VCaP (cell line): ENCODE results near the gene B4GALNT3.

Experiments
- H3K27ac ChIP-seq: fragments of 450-650 bp; 2 replicates; pipeline ENCODE4 v1.5.1; 2017
- CTCF ChIP-seq: fragments of 450-650 bp; conservative IDR thresholded peaks from 2 replicates; pipeline ENCODE4 v1.5.1; 2017; ENCODE audit warnings: mild to moderate bottlenecking, moderate library complexity

The B4GALNT3 gene

DNA sequence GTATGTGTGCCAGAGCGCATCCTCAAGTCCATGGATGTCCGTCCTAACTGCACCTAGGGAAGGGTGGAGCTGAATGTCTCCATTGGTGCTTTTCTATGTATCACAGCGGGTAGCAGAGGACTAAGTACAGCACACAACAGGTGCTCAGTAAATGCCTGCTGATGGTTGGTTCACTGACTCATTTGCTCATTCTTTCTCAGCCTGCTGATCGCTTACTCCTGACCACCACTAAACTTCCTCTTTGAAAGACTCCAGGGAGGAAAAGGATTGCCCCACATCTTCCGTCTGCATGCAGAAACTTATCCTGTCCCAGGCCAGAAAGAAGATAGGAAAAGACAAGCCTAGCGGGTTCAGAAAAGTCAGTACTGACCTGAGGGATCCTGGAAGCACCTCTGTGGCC, 66.3 kb downstream of the B4GALNT3 start:
- TF ChIP-seq CTCF: no peak
- H3K27ac ChIP-seq: no peak overlapping the region

DNA sequence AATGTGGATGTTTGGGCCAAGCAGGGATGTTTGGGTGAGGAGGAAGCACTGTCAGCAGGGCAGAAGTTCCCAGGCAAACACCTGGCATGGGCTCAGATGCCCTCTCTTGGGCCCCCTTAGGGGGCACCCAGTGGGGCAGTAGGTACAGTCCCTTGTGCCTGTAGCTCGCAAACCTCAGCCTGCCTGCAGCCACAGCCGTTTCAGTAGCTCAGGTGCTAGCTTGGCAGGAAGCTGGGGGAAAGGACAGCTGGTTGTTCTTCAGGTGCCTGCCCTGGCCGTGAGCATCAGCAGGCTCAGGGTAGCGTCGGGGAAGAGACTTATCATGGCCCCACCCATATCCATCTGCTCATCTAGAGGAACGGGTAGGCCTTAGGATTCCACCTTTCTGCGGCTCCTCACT, 67.5 kb downstream of the B4GALNT3 start:
- no peak for TF ChIP-seq CTCF
- H3K27ac ChIP-seq: no peak overlapping the region

DNA sequence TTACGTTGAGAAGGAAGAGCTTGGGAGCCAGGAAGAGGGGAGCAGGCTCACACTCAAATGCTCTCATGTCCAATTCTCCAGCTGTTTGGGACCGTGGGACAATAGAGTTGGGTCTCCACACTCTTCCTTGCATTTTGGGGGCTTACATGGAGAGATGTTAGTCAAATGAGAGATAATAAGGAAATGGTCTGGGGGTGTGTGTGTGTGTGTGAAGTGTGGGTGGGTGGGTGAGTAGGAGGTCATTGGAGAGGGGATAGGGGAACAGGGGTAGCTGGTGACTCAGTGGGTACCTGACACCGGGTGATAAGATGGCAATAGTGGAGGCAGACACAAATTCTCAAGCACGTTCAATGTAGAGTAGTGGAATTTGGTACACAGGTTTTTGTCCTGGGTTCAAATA, 68.0 kb downstream of the B4GALNT3 start:
- H3K27ac ChIP-seq: no peak overlapping the region
- TF ChIP-seq CTCF: no peak

DNA sequence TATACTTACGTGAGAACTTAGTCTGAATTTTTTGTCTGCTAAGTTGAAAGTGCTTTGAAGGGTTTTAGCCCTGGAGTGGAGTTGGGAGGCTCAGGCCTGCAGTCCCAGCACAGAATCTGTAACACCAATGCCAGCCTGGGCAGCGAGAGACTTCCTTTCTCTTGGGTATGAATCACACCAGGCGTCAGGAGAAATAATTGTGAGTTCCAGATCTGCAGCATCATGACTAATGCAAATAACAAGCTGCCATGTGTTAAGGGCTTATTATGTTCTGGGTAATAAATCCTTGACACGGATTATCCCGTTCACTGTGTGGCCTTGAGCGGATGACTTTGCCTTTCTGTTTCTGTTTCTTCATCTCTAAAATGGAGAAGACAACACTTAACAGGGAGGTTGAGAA, 70.6 kb downstream of the B4GALNT3 start:
- no peak overlapping the region for H3K27ac ChIP-seq

DNA sequence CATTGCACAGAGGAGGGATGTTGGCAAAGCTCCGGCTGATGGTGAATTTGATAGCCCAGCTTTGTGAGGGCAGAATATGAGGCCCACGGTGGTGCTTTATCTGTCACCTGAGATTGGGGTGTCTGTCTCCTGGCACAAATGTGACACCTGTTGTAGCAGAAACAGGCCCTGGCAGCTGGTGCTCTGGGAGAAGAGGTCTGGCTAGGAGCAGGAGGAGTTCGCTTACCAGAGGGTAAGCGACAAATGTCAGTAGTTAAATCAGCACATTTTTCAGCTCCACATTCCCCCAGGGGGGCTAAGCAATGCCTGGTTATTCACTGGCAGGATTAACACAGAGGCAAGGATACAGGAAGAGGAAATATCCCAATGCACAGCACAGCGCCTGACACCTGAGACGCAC, 71.1 kb downstream of the B4GALNT3 start:
- TF ChIP-seq CTCF: no peak
- no peak overlapping the region for H3K27ac ChIP-seq

More for the DNA sequence above, 70.6 kb downstream of the B4GALNT3 start:
- no peak for TF ChIP-seq CTCF

- TF ChIP-seq CTCF: no peak
- H3K27ac ChIP-seq: no peak overlapping the region
Measured at GRCh38 chr12:531951-532585, 72.3 kb downstream of the B4GALNT3 start.

GRCh38 chr12:532908-533565, 73.3 kb downstream of the B4GALNT3 start:
- TF ChIP-seq CTCF: no peak
- no peak overlapping the region for H3K27ac ChIP-seq
